GM13976 (cell line): Measurements from ENCODE around the gene TIGD3.

Experiments used
- DNase-seq: peaks from one replicate; pipeline ENCODE4 v3.0.0; 2012; ENCODE audit warnings: low spot score
- in situ Hi-C: fragments of 300-500 bp; cut with MboI; formaldehyde crosslinking; loops from one replicate; pipeline ENCODE4 v1.12.0; 2022; ENCODE audit warnings: low sequenced_read_pairs, mixed read lengths, inconsistent platforms; ENCODE audit not compliant: unreplicated experiment
- TF ChIP-seq, protein P1 (sequence below): IDR thresholded peaks from 2 replicates; pipeline ENCODE4 v1.5.1; 2012; ENCODE audit warnings: borderline replicate concordance, mild to moderate bottlenecking; ENCODE audit not compliant: insufficient read depth; ENCODE audit errors: extremely low read depth, missing control alignments, control extremely low read depth

The TIGD3 gene

DNA sequence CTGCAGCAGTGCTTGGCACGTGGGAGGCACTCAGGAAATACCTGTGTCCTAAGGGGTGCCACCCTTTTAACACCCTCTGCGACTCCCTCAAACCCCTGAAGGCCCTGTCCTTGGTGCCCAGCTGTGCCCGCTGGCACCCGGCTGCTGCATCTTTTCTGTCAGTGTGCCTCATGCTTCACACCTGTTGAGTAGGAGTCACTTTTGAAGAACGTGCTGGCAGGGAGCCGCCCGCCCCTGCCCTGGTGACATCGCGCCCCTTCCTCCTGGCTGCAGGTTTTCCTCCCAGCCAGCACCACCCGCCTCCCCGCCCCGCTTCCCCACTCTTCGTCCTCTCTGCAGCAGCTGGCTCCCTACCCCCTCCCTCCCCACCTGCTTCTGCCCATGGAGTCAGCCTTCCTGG, 49.7 kb downstream of the TIGD3 start:
- in situ Hi-C loops: no loop called here
- DNase-seq: no peak
- TF ChIP-seq, protein P1, sequence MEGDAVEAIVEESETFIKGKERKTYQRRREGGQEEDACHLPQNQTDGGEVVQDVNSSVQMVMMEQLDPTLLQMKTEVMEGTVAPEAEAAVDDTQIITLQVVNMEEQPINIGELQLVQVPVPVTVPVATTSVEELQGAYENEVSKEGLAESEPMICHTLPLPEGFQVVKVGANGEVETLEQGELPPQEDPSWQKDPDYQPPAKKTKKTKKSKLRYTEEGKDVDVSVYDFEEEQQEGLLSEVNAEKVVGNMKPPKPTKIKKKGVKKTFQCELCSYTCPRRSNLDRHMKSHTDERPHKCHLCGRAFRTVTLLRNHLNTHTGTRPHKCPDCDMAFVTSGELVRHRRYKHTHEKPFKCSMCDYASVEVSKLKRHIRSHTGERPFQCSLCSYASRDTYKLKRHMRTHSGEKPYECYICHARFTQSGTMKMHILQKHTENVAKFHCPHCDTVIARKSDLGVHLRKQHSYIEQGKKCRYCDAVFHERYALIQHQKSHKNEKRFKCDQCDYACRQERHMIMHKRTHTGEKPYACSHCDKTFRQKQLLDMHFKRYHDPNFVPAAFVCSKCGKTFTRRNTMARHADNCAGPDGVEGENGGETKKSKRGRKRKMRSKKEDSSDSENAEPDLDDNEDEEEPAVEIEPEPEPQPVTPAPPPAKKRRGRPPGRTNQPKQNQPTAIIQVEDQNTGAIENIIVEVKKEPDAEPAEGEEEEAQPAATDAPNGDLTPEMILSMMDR: no peak

DNA sequence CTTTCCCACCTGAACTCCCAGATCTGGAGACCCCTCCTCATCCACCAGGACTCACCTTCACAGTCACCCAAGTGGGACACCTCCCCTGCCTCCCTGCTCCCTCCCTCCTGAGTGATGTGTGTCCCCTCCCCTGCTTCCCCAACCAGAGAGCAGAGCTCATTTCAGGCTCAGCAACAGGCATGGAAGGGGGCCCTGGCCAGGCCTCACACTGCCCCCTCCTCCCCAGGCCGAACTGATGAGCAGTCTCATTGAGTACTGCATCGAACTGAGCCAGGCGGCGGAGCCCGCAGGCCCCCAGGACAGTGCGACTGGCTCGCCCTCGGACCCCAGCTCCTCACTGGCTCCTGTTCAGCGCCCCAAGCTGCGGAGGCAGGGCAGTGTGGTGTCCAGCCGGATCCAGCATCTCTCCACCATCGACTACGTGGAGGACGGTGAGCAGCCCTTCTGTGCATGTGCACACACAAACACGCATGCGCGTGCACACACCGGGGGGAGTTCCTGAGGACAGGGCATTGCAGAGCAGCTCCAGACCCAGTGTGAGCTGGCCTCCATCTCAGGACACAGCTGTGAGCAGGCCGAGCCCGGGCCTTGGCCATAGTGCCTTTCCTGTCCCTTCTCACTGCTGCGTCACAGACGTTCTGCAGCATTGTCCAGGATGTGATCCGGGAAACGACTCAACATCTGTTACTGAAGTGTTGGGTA, 50.2 kb downstream of the TIGD3 start:
- in situ Hi-C loops: no loop called here
- DNase-seq: no peak
- TF ChIP-seq, protein P1: no peak
